SK-N-SH treated with all-trans-retinoic acid at 6 μM for 48 hours (cell line): ENCODE data around the gene CNTNAP2.

Experiments
- ATAC-seq: fragments of 200-7000 bp; cut with Tn5 transposase; 3 replicates; pipeline ENCODE4 v1.9.1; 2020; ENCODE audit warnings: mild to moderate bottlenecking, moderate library complexity
- ARNTL ChIP-seq: fragments of 450-650 bp; formaldehyde crosslinking; IDR thresholded peaks from 2 replicates; pipeline ENCODE4 v1.5.0; 2020; ENCODE audit warnings: low read depth, mild to moderate bottlenecking, moderate library complexity, borderline replicate concordance
- BACH2 ChIP-seq: fragments of 250-450 bp; sonication (Bioruptor Pico); IDR thresholded peaks from 2 replicates; pipeline ENCODE4 v1.9.0; 2021; ENCODE audit warnings: mild to moderate bottlenecking, borderline replicate concordance
- CREB5 ChIP-seq: fragments of 250-450 bp; sonication (Bioruptor Pico); IDR thresholded peaks from 2 replicates; pipeline ENCODE4 v1.5.1; 2020; ENCODE audit warnings: low read depth, mild to moderate bottlenecking, moderate library complexity
- CSDC2 ChIP-seq: fragments of 250-450 bp; sonication (Bioruptor Pico); IDR thresholded peaks from 2 replicates; pipeline ENCODE4 v1.5.0; 2020; ENCODE audit warnings: mild to moderate bottlenecking, moderate library complexity
- CSRNP3 ChIP-seq: fragments of 250-450 bp; sonication (Bioruptor Pico); IDR thresholded peaks from 2 replicates; pipeline ENCODE4 v1.5.1; 2021; ENCODE audit warnings: mild to moderate bottlenecking, moderate library complexity
- ESRRG ChIP-seq: fragments of 250-450 bp; sonication (Bioruptor Pico); IDR thresholded peaks from 2 replicates; pipeline ENCODE4 v1.6.1; 2021; ENCODE audit warnings: mild to moderate bottlenecking
- ISL1 ChIP-seq: fragments of 250-450 bp; sonication (Bioruptor Pico); IDR thresholded peaks from 2 replicates; pipeline ENCODE4 v2.1.2; 2022; ENCODE audit warnings: mild to moderate bottlenecking, moderate library complexity
- OSR1 ChIP-seq: fragments of 250-450 bp; sonication (Bioruptor Pico); IDR thresholded peaks from 2 replicates; pipeline ENCODE4 v1.8.0; 2022; ENCODE audit warnings: moderate library complexity, mild to moderate bottlenecking, inconsistent platforms
- PATZ1 ChIP-seq: fragments of 250-450 bp; sonication (Bioruptor Pico); IDR thresholded peaks from 2 replicates; pipeline ENCODE4 v1.8.0; 2020; ENCODE audit warnings: mild to moderate bottlenecking, moderate library complexity, borderline replicate concordance
- POU6F1 ChIP-seq: fragments of 250-450 bp; sonication (Bioruptor Pico); IDR thresholded peaks from 2 replicates; pipeline ENCODE4 v1.8.0; 2021; ENCODE audit warnings: low read depth, mild to moderate bottlenecking, moderate library complexity, borderline replicate concordance
- PPARA ChIP-seq: fragments of 250-450 bp; sonication (Bioruptor Pico); IDR thresholded peaks from 2 replicates; pipeline ENCODE4 v1.5.0; 2020; ENCODE audit warnings: mild to moderate bottlenecking, borderline replicate concordance
- RARB ChIP-seq: fragments of 250-450 bp; sonication (Bioruptor Pico); IDR thresholded peaks from 2 replicates; pipeline ENCODE4 v1.8.0; 2021; ENCODE audit warnings: mild to moderate bottlenecking, moderate library complexity
- SNAI2 ChIP-seq: fragments of 250-450 bp; sonication (Bioruptor Pico); IDR thresholded peaks from 2 replicates; pipeline ENCODE4 v1.5.0; 2020; ENCODE audit warnings: mild to moderate bottlenecking, moderate library complexity
- TCF4 ChIP-seq: fragments of 250-450 bp; sonication (Bioruptor Pico); IDR thresholded peaks from 2 replicates; pipeline ENCODE4 v1.8.0; 2021; ENCODE audit warnings: mild to moderate bottlenecking, moderate library complexity, borderline replicate concordance
- TOX ChIP-seq: fragments of 250-450 bp; sonication (Bioruptor Pico); IDR thresholded peaks from 2 replicates; pipeline ENCODE4 v1.8.0; 2021; ENCODE audit warnings: mild to moderate bottlenecking, moderate library complexity, borderline replicate concordance
- TSHZ2 ChIP-seq: fragments of 250-450 bp; sonication (Bioruptor Pico); IDR thresholded peaks from 2 replicates; pipeline ENCODE4 v1.5.0; 2020; ENCODE audit warnings: mild to moderate bottlenecking, moderate library complexity
- ZC3H10 ChIP-seq: fragments of 250-450 bp; sonication (Bioruptor Pico); IDR thresholded peaks from 2 replicates; pipeline ENCODE4 v1.5.1; 2021; ENCODE audit warnings: mild to moderate bottlenecking, moderate library complexity
- ZFP3 ChIP-seq: fragments of 250-450 bp; sonication (Bioruptor Pico); IDR thresholded peaks from 2 replicates; pipeline ENCODE4 v1.5.0; 2020; ENCODE audit warnings: mild to moderate bottlenecking, moderate library complexity
- ZFP30 ChIP-seq: fragments of 450-650 bp; formaldehyde crosslinking; IDR thresholded peaks from 2 replicates; pipeline ENCODE4 v1.5.0; 2022; ENCODE audit warnings: mild to moderate bottlenecking, moderate library complexity
- ZNF565 ChIP-seq: fragments of 450-650 bp; formaldehyde crosslinking; conservative IDR thresholded peaks from 2 replicates; pipeline ENCODE4 v1.5.0; 2020; ENCODE audit warnings: low read depth, mild to moderate bottlenecking, moderate library complexity
- ZNF70 ChIP-seq: fragments of 450-650 bp; formaldehyde crosslinking; IDR thresholded peaks from 2 replicates; pipeline ENCODE4 v1.5.0; 2020; ENCODE audit warnings: mild to moderate bottlenecking, moderate library complexity
- ZNF8 ChIP-seq: fragments of 450-650 bp; formaldehyde crosslinking; IDR thresholded peaks from 2 replicates; pipeline ENCODE4 v1.5.0; 2020; ENCODE audit warnings: mild to moderate bottlenecking, moderate library complexity

CNTNAP2 gene

GRCh38 chr7:147903536-147904218, 1787.1 kb downstream of the CNTNAP2 start:
- no peak for TF ChIP-seq ZNF565 (CRISPR knock-in tag)
- no peak for TF ChIP-seq ZFP3 (CRISPR knock-in tag)
- no peak for TF ChIP-seq ZNF8 (CRISPR knock-in tag)
- TF ChIP-seq BACH2 (CRISPR knock-in tag), result no peak
- TF ChIP-seq TCF4, result no peak
- TF ChIP-seq PATZ1 (CRISPR knock-in tag), result no peak
- no peak for TF ChIP-seq TOX (CRISPR knock-in tag)
- no peak for TF ChIP-seq PPARA (CRISPR knock-in tag)
- TF ChIP-seq ZC3H10 (CRISPR knock-in tag), result no peak
- no peak for TF ChIP-seq ZFP30 (CRISPR knock-in tag)
- no peak for TF ChIP-seq SNAI2
- no peak for TF ChIP-seq ARNTL
- no peak for TF ChIP-seq RARB
- TF ChIP-seq OSR1, result no peak
- ATAC-seq, result no peak

GRCh38 chr7:147904219-147904576, 1787.6 kb downstream of the CNTNAP2 start:
- TF ChIP-seq ZFP3 (CRISPR knock-in tag) (no peak), CSDC2 (CRISPR knock-in tag) (no peak), SNAI2 (no peak), ZNF8 (CRISPR knock-in tag) (no peak), ZNF565 (CRISPR knock-in tag) (no peak), TCF4 (no peak), ZNF70 (CRISPR knock-in tag) (no peak), RARB (no peak), ZC3H10 (CRISPR knock-in tag) (no peak), PATZ1 (CRISPR knock-in tag) (no peak), CREB5 (no peak), TOX (CRISPR knock-in tag) (no peak), ZFP30 (CRISPR knock-in tag) (no peak), ISL1 (CRISPR knock-in tag) (no peak), PPARA (CRISPR knock-in tag) (no peak), ARNTL (no peak), POU6F1 (CRISPR knock-in tag) (no peak), TSHZ2 (no peak), ESRRG (CRISPR knock-in tag) (no peak), CSRNP3 (CRISPR knock-in tag) (no peak)
- ATAC-seq, result no peak
